Activated CD4-positive, alpha-beta T cell treated with anti-CD3 and anti-CD28 coated beads, Interleukin-2, amount 10 ng/mL, durations not matched to agents 7 days and 5 days (primary cell): ENCODE results near the gene ENTPD8. TPM values are rescaled to one million over a fixed set of nuclear protein-coding genes. Genes with fewer than 3 reads are reported as not detected.
"Not testable (repeated sequence)": the region's sequence is repeated elsewhere in the genome, so short reads cannot be mapped to it uniquely, and the experiment has no call there.

Experiments used
- CTCF ChIA-PET: fragments of 350-600 bp; sonication (Branson Sonifier 250); formaldehyde crosslinking; loops from one replicate; lab custom pipeline; 2021; ENCODE audit warnings: antibody characterized with exemption; lab: Charles Lee
- POLR2A ChIA-PET: fragments of 350-600 bp; sonication (Branson Sonifier 250); formaldehyde crosslinking; loops from one replicate; lab custom pipeline; 2021; ENCODE audit warnings: antibody characterized with exemption; lab: Charles Lee
- DNase-seq: peaks from one replicate; pipeline ENCODE4 v3.0.0-alpha.2; 2020
- H3K27ac Mint-ChIP-seq: one replicate; pipeline ENCODE4 v1.8.0; 2021; ENCODE audit warnings: mild to moderate bottlenecking, moderate library complexity, mixed read lengths
- H3K27me3 Mint-ChIP-seq: one replicate; pipeline ENCODE4 v1.8.0; 2021; ENCODE audit warnings: mixed read lengths
- H3K36me3 Mint-ChIP-seq: one replicate; pipeline ENCODE4 v1.8.0; 2021; ENCODE audit warnings: low read depth, mixed read lengths
- H3K4me1 Mint-ChIP-seq: one replicate; pipeline ENCODE4 v1.8.0; 2021; ENCODE audit warnings: mixed read lengths
- H3K4me3 Mint-ChIP-seq: one replicate; pipeline ENCODE4 v1.8.0; 2021; ENCODE audit warnings: mild to moderate bottlenecking, moderate library complexity, mixed read lengths
- H3K9me3 Mint-ChIP-seq: one replicate; pipeline ENCODE4 v1.8.0; 2021; ENCODE audit warnings: mixed read lengths
- total RNA-seq, 2 experiments: library from RNA; stranded (reverse); gene quantifications; one replicate each; pipeline ENCODE4 v1.2.3, GENCODE V29; 2021

Gene ENTPD8
- total RNA-seq, 2 experiments from 2014 or later: not detected

DNA sequence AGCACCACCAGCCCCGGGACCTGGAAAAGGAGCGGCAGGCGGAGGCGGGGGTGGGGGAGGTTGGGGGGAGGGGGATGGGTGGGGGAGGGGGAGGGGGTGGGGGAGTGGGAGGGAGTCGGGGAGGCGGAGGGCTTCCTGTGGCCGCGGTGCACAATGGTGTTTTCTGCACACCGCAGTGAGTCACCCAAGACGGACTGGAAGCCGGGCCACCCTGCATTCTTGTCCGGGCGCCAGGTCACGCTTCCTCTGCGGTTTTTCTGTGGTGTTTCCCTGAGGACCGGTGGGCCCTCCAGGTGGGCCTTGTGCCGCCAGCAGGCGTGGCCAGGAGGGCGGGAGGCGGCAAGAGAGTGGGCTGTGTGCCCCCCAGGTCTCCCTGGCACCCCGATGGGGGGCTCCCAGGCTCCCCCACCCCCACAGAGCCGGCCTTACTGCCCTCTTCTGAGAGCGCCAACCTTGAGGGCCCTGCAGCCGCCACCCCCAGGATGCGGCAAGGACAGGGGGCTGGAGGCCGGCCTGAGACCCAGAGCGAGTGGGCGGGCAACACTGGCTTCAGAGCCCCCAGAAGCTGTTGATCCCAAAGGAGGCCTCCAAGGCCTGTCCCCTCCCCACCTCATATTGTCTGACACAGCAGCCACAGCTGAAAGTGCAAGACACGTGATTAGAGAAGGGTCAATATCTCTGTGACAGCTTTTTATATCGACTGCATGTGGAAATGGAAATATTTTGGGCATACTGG, 29.3 kb downstream of the ENTPD8 start:
- H3K4me3 Mint-ChIP-seq: no peak overlapping the region
- no peaks in the 10 kb centered on the region for H3K27me3 Mint-ChIP-seq
- H3K27ac Mint-ChIP-seq: no peak overlapping the region
- peaks cover 17% of the 10 kb centered on the region for H3K4me1 Mint-ChIP-seq
- no peaks in the 10 kb centered on the region for H3K36me3 Mint-ChIP-seq
- DNase-seq: peak; percentile 26
- ChIA-PET POLR2A (no interaction called here), CTCF (interaction anchor here (1.4 to 2.9 kb wide), 3 partner anchors 11 to 33 kb away, joined by 4 to 10 read pairs (median 6); partner anchors contain the start of genes EXD3 and NOXA1)
- no peaks in the 10 kb centered on the region for H3K9me3 Mint-ChIP-seq

GRCh38 chr9:137411260-137411644, 29.9 kb downstream of the ENTPD8 start:
- CTCF ChIA-PET: interaction anchor here (1.9 to 2.9 kb wide), 2 partner anchors 12 to 33 kb away, joined by 6 to 10 read pairs; partner anchors contain the start of genes EXD3 and NOXA1
- Mint-ChIP-seq H3K9me3 (no peaks in the 10 kb centered on the region), H3K4me1 (peaks cover 17% of the 10 kb centered on the region), H3K27ac (no peak overlapping the region), H3K4me3 (no peak overlapping the region), H3K36me3 (no peaks in the 10 kb centered on the region), H3K27me3 (no peaks in the 10 kb centered on the region)
- DNase-seq: no peak
- POLR2A ChIA-PET: no interaction called here

DNA sequence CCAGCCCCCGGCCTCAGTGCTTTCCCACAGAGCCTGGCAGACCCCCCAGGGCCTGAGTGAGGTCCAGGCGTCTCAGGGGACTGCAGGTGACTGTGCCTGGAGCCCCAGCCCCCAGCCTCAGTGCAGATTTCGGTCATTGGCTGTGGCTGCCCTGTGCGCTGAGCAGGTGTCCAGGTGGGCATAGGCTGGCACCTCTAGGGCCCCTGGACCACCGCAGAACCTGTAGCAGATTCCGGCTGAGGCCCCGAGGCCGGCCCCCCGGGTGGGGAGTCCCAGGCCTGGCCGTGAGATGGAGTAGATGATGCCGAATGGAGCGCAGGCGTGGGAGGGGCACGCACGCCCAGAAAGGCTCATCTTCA, 30.3 kb downstream of the ENTPD8 start:
- Mint-ChIP-seq H3K36me3 (no peaks in the 10 kb centered on the region), H3K4me3 (no peak overlapping the region), H3K27ac (no peak overlapping the region), H3K4me1 (peaks cover 17% of the 10 kb centered on the region), H3K27me3 (no peaks in the 10 kb centered on the region), H3K9me3 (no peaks in the 10 kb centered on the region)
- no peak for DNase-seq
- ChIA-PET CTCF (interaction anchor here (1.2 to 2.9 kb wide), 3 partner anchors 12 to 109 kb away, joined by 6 to 10 read pairs (median 6); partner anchors contain the start of genes EXD3, NOXA1 and NRARP), POLR2A (no interaction called here)

- POLR2A ChIA-PET, H3K27me3 Mint-ChIP-seq, H3K4me3 Mint-ChIP-seq, H3K9me3 Mint-ChIP-seq, DNase-seq, H3K27ac Mint-ChIP-seq, H3K36me3 Mint-ChIP-seq: not testable (repeated sequence)
- peaks cover 17% of the 10 kb centered on the region for H3K4me1 Mint-ChIP-seq
- CTCF ChIA-PET: interaction anchor here (1.2 to 2.9 kb wide), 3 partner anchors 13 to 108 kb away, joined by 6 to 10 read pairs (median 6); partner anchors contain the start of genes EXD3, NOXA1 and NRARP
Measured at GRCh38 chr9:137410236-137410890, 30.8 kb downstream of the ENTPD8 start.

- no peaks in the 10 kb centered on the region for H3K36me3 Mint-ChIP-seq
- peaks cover 17% of the 10 kb centered on the region for H3K4me1 Mint-ChIP-seq
- no peak overlapping the region for H3K4me3 Mint-ChIP-seq
- no peaks in the 10 kb centered on the region for H3K9me3 Mint-ChIP-seq
- CTCF ChIA-PET: interaction anchor here (1.2 to 2.9 kb wide), 2 partner anchors 13 to 107 kb away, joined by 6 to 10 read pairs; partner anchors contain the start of genes EXD3, NOXA1 and NRARP
- DNase-seq: no peak
- POLR2A ChIA-PET: no interaction called here
- no peak overlapping the region for H3K27ac Mint-ChIP-seq
- peaks cover 3% of the 10 kb centered on the region for H3K27me3 Mint-ChIP-seq
Measured at GRCh38 chr9:137409515-137409914, 31.6 kb downstream of the ENTPD8 start.

- H3K4me1 Mint-ChIP-seq: peaks cover 15% of the 10 kb centered on the region
- no peaks in the 10 kb centered on the region for H3K9me3 Mint-ChIP-seq
- peaks cover 3% of the 10 kb centered on the region for H3K27me3 Mint-ChIP-seq
- ChIA-PET CTCF (interaction anchor here (0.8 to 2.9 kb wide), 2 partner anchors 14 to 15 kb away, joined by 4 to 10 read pairs; partner anchors contain the start of genes EXD3 and NOXA1), POLR2A (no interaction called here)
- no peaks in the 10 kb centered on the region for H3K36me3 Mint-ChIP-seq
- DNase-seq: no peak
- H3K4me3 Mint-ChIP-seq: no peak overlapping the region
- no peak overlapping the region for H3K27ac Mint-ChIP-seq
Measured at GRCh38 chr9:137408651-137409405, 32.3 kb downstream of the ENTPD8 start.

GRCh38 chr9:137407590-137408300, 33.4 kb downstream of the ENTPD8 start:
- peaks cover 3% of the 10 kb centered on the region for H3K27me3 Mint-ChIP-seq
- H3K27ac Mint-ChIP-seq: no peak overlapping the region
- CTCF ChIA-PET: interaction anchor here (0.8 kb wide), 1 partner anchor 16 kb away, joined by 4 read pairs; the partner anchor contains the start of genes EXD3 and NOXA1
- no peak for DNase-seq
- peaks cover 9% of the 10 kb centered on the region for H3K4me1 Mint-ChIP-seq
- POLR2A ChIA-PET: no interaction called here
- no peaks in the 10 kb centered on the region for H3K36me3 Mint-ChIP-seq
- H3K9me3 Mint-ChIP-seq: no peaks in the 10 kb centered on the region
- H3K4me3 Mint-ChIP-seq: no peak overlapping the region

DNA sequence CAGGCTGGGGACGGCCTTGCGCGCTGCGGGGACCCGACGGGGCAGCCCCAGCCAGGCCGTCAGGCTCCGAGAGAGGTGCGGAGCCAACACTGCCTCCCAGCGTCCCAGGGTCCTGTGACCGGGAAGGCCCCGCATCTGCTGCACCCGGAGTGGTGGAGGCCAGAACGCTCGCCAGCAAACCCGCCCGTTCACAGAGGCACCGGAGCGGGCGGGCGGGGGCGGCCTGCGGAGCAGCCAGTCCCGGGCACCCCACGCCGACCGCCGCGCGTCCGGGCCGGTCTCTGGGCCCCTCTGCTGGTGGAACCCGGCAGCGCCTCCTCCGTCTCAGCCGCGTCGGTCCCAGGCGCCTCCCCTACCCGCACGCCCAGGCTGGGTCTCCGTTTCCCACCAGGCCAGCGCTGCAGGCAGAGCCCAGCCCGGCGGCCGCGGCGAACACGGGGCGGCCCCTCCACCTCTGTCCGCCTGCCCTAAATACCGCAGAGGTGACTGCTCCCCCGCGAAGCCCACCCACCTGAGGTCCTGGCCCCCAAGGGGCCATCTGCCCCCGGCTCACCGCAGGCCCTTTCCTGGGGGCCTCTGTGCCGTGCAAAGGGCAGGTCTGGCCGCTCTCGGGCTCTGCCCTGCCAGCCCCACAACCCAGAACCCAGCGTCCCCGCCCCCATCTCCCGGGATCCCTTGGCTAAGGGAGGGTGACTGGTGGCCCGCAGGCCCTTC, 34.1 kb downstream of the ENTPD8 start:
- Mint-ChIP-seq H3K4me3 (no peak overlapping the region), H3K4me1 (peaks cover 6% of the 10 kb centered on the region), H3K9me3 (no peaks in the 10 kb centered on the region), H3K36me3 (peaks cover 5% of the 10 kb centered on the region), H3K27me3 (peaks cover 3% of the 10 kb centered on the region), H3K27ac (no peak overlapping the region)
- peak; percentile 65 for DNase-seq
- CTCF ChIA-PET: no interaction called here
- POLR2A ChIA-PET: no interaction called here

GRCh38 chr9:137406085-137406760, 34.9 kb downstream of the ENTPD8 start:
- no peaks in the 10 kb centered on the region for H3K9me3 Mint-ChIP-seq
- peaks cover 5% of the 10 kb centered on the region for H3K36me3 Mint-ChIP-seq
- POLR2A ChIA-PET: no interaction called here
- no peak overlapping the region for H3K4me3 Mint-ChIP-seq
- H3K4me1 Mint-ChIP-seq: peaks cover 2% of the 10 kb centered on the region
- no peak for DNase-seq
- CTCF ChIA-PET: interaction anchor here (0.6 to 1.0 kb wide), 2 partner anchors 104 to 176 kb away, joined by 3 read pairs; partner anchors contain the start of genes NRARP and SLC34A3
- H3K27me3 Mint-ChIP-seq: peaks cover 3% of the 10 kb centered on the region
- H3K27ac Mint-ChIP-seq: no peak overlapping the region

GRCh38 chr9:137405677-137406081, 35.5 kb downstream of the ENTPD8 start:
- Mint-ChIP-seq H3K4me3 (no peak overlapping the region), H3K36me3 (peaks cover 5% of the 10 kb centered on the region), H3K4me1 (peaks cover 2% of the 10 kb centered on the region), H3K27me3 (peaks cover 3% of the 10 kb centered on the region), H3K27ac (no peak overlapping the region), H3K9me3 (no peaks in the 10 kb centered on the region)
- ChIA-PET CTCF (interaction anchor here (0.6 to 1.0 kb wide), 2 partner anchors 104 to 175 kb away, joined by 3 read pairs; partner anchors contain the start of genes NRARP and SLC34A3), POLR2A (no interaction called here)
- no peak for DNase-seq

DNA sequence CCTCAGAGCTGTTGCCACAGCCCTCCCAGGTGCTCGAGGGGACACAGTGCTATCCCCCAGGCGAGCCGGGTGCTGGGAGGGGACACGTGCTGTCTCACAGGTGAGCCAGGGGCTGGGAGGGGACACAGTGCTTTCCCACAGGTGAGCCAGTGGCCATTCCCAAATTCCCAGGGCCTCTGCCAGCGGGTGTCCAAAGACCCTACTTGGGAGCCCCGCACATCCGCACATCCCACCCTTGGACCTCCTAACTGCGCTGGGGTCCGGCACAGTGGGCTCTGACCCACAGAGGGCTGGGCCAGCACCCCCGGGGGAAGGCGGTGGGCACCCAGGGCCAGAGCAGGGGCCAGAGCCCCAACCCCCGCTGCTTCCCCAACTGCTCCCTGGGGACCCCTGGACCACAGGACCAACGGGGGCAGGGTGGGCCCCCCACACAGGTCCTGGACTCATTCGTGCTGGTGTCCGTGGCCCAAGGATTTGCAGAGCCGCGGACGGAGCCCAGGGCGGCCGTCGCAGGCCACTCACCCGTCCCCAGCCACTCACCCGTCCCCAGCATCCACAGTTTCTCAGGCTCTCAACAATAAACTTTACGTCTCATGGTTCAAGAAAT, 36.1 kb downstream of the ENTPD8 start:
- Mint-ChIP-seq H3K36me3 (peaks cover 5% of the 10 kb centered on the region), H3K27ac (peak overlapping the region; percentile 36), H3K27me3 (peaks cover 3% of the 10 kb centered on the region), H3K9me3 (no peaks in the 10 kb centered on the region), H3K4me1 (no peaks in the 10 kb centered on the region), H3K4me3 (no peak overlapping the region)
- DNase-seq: no peak
- CTCF ChIA-PET: no interaction called here
- POLR2A ChIA-PET: no interaction called here
